Right forelimb (tissue), 1 donor: ENCODE results near the gene NKX2-2.

Experiments
- DNase-seq: peaks from one replicate; pipeline ENCODE4 v3.0.0-alpha.2; 2018

Gene NKX2-2

DNA sequence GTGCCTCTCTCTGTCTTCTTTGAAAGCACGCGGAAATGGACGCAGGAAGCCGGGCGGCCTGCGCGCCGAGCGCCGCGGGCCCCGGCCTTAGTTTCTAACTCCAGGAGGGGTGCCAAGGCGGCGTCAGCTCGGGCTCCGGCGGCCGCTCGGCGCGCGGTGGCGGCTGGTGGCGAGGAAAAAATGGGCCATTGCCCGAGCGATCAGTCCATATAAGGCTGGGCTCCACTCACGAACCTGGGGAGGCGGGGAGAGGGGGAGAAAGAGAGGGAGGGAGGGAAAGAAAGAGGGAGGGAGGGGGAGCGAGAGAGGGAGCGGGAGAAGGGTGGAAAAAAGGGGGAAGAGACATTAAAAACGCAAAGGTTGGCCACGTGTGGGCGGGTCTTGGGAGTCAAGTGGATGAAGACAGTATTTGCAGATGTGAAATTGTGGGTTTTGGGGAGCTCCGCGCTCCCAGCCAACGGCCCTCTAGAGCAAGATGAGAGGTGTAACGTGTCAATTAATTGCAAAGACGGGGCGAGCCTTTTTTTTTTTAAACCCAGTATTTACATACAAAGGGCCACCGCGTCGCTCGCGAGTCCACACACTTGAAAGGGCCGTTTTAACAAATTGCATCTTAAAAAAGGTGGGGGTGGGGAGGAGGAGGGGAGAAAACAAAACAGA, at the start of gene NKX2-2:
NKX2-2 (minus strand) TSS at position 184 of the 660 bp plus-strand sequence. CDS start 395 bp downstream, outside the sequence.
- no peak for DNase-seq

DNA sequence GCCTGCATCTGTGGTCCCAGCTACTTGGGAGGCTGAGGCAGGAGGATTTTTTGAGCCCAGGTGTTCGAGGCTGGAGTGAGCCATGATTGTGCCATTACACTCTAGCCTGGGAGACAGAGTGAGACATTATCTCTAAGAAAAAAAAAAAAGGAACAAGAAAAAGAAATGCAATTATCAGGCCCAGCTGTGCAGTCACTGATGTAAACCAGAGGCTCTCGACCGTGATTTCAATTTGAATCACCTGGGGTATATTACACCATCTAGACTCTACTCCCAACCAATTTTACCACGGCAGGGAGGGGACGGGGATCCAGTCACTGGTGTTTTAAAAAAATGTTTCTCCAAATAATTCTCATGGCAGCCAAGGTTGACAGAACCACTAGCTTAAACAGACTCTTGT, 48.8 kb upstream of the NKX2-2 start:
- no peak for DNase-seq

DNA sequence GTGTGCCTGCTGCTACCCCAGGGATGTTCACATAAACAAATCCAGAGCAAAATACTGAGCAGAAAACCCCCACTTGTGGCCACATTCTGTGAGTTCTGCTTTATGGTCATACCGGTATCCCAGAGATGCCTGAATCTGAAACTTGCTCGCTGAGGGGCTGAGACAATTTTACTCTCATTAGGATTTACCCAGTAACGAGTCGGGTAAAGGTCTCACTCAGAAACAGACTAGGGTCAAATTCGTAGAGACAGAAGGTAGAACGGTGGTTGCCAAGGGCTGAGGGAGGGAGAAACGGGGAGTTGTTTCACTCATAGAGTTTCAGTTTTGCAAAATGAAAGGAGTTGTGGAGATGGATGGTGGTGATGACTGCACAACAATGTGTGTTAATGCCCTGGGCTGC, 45.4 kb upstream of the NKX2-2 start:
- no peak for DNase-seq

DNA sequence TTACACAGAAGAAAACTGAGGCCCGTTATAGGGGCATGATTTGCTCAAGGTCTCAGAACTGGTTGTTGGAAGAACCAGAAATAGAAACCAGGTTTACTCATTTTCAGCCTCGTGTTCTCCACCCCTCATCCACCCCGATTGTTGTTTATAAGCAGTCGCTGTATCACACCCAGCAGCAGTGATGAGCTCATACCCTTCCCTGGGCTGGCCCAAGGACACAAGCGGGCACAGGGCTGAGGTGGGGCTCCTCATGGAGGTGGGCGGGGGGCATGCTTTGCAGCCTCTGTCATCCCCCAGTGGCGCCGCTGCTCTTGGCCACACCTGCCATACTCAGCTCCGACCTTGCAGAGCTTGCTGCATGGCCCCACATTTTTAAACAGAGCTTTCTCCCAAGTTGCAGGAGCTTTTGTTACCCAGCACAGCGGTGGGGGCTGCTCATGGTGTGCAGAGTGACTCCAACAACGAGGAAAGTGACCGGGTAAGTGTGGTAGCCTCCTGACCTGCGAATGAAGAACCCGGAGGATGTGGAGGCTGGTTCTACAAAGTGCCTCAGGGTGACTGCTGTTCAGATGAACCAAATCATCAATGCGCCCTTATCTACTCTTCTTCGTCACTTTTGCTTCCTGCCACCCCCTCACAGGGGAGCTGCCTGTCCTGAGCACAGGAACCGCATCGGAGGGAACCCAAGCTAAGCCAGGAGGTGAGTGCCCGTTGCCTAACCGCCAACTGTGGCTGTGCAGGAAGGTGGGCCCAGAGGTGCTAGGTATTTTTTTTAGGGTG, 43.6 kb upstream of the NKX2-2 start:
- no peak for DNase-seq

DNA sequence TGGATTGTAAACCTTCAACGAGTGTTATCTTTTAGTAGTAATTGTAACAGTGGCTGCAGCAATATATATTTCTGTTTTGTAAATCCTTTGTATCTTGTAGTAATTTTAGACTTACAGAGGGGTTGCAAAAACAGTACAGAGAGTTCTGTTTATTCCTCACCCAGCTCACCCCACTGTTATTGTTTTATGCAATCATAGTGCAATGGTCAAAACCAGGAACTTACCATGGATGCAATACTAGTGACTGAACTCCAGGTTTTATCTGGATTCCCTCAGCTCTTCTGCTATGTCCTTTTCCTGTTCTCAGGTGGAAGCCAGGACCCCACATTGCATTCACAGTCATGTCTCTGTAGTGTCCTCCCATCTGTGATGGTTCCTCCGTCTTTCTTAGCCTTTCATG, 42.5 kb upstream of the NKX2-2 start:
- no peak for DNase-seq

DNA sequence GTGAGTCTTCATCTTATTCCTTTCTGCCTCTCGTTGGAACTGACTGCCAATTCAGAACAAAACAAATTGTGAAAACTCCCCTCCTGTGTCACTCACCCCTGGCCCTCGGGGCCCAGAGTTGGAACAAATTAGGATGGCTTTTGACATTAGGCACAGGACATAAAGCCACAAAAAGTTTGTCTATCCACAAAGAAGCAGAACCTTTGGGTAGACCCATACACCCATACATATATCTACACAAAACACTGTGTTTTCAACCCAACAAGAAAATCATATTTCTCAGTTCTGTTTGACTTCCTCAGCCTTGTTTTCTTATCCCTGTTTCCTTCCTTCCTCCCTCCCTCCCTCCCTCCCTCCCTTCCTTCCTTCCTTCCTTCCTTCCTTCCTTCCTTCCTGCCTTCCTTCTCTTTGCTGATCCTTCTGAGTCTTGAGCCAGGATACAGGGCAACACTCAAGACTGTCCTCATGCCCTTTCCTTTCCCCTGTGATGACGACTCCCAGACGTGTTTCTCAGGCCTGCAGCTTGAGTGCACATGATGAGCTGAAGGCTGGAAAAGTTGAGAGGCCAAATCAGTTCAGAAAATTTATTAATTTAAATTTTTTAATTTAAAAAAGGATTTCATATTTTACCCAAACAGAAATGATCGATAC, 41.7 kb upstream of the NKX2-2 start:
- DNase-seq = no peak

DNA sequence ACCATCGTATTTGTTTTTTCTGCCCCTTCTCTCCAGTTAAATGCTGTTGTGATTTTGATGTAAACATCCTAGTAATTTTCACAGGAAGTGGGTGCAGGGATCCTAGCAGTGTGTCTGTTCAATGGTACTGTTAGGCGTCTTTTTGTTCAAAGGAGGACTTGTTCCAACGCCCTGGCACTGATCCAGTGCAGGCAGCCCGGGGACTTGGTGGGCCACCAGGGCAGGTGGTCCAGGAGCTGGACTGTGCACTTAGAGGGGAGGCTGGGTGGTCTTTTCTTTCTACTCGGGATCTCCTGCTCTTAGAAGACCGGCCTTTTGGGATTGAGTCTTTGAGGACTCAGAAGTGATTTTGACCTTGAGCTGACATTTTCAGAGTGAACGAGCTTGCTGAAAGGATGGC, 41.1 kb upstream of the NKX2-2 start:
- no peak for DNase-seq

DNA sequence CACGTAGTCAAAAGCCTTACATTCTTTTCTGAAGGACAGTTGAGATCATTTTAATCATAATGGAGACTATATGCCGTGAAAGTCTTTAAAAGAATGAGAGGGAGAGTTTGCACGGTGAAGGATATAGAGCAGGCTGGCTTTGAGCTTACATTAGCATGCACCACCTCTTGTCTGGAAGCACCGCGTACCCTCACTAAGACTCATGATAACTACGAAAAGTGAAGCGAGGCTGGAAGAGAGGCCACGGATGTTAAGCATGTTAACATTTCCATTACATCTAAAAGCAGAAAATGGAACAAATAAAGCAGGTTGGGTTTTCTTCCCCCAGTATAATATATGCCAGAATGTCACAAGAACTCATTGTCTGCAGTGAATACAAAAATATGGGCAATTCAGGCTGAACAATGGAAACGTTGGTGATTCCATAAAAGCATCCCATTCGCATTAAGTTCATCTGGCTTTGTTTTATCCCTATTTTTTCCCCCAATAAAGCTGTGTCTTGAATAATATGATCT, 40.6 kb upstream of the NKX2-2 start:
- DNase-seq = no peak

DNA sequence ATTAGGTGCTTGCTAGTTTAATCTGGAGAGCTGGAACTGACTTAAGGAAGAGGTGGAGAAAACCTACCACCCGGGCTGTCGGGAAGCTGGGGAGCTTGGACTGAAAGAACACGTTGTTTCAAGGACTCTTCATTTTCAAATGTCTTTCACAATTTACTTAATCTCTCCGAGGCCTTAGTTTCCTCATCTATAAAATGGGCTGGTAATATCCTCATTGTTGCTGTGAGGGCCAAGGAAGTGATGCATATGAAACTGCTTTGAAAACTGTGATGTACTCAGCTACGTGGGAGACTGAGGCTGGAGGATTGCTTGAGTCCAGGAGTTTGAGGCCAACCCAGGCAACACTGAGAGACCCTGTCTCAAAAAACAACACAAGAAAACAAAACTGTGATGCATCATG, 36.7 kb upstream of the NKX2-2 start:
- DNase-seq = no peak

DNA sequence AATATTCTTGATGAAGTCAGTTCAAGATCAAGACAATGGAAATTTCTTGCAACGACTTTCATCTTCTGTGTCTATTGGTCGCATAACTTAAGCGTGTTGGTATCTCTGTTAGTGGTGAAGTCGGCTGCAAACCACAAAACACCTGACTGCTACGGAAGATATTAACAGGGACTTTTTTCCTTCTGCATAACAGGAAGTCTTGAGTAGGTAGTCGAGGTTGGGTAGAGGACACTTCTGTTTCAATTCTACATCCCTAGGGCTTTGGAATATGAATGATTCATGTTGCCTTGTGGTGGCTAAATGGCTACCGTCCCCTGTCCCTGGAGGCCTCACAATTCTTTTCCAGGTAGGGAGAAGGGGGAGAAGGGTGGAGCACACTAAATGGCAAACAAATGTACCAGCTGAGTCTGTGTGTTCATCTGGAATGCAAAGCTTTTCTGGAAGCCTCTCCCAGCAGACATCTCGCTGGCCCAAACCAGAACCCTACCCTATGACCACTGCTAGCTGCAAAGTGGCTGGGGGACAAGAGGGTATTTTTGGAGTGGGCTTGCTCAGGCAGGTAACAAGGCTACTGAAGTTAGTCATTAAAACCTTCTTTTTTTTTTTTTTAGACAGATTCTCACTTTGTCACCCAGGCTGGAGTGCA, 34.6 kb upstream of the NKX2-2 start:
- DNase-seq = no peak

DNA sequence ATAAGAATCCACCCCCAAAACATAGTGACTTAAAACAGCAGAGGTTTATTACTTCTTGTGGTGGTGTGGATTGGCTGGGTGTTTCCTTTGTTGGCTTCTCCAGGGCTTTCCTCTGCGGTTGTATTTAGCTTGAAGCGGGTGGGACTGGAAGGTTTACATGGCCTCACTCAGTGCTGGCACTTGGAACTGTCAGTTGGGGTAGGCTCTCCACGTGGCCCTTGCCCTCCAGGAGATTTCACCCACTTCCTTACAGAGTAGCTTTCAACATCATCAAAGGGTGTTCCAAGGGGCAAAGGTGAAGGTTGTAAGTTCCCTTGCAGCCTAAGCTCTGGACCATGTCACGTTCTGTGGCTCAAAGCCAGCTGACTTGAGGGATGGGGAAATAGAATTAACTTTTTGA, 32.5 kb upstream of the NKX2-2 start:
- DNase-seq = no peak

DNA sequence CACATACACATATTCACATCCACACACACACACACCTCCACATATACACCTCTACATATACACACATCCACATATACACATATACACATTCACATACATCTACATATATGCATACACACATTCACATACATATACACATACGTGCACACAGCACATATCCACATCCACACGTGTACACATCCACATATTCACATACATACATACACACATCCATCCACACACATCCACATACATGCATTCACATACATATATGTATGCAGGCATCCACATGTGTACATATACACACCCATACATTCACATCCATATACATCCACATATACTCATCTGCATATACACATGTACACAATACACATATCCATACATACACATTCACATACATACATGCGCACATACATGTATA, 25.6 kb upstream of the NKX2-2 start:
- no peak for DNase-seq

DNA sequence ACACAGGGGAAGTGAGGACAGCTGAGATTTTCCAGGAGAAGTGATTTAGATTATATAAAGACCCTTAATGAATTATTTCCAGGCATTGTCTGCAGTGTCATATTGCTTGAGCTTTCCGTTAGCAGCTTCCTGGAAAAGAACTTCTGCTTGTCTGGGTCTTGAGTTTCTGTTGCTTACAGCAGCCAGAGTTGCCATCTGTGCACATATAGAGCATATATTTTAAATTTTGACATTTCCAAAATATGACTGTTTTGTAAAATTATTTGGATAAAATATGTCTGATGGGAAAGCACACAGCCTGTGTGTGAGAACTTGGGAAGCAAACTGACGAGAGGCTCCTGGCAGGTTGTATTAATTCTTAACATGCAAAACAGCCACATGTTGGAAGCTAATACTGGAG, 21.0 kb upstream of the NKX2-2 start:
- DNase-seq = no peak

DNA sequence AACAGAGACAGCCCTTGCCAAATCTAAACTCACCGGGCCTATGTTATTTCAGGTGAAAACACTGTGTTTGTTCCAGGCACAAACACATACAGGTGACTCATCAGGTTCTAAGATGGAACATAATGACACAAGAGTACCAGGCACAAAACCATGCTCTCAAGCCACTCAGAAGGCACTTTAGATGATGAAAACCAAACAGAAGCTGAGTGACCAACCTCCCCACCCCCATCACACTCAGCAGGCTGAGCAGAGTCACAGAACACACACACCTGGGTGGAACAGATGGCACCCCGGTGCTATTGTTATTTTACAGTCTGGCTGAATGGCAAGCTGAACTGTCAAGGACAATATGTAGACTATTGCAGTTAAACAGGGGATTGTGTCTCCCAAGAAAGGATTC, 20.6 kb upstream of the NKX2-2 start:
- DNase-seq = no peak

DNA sequence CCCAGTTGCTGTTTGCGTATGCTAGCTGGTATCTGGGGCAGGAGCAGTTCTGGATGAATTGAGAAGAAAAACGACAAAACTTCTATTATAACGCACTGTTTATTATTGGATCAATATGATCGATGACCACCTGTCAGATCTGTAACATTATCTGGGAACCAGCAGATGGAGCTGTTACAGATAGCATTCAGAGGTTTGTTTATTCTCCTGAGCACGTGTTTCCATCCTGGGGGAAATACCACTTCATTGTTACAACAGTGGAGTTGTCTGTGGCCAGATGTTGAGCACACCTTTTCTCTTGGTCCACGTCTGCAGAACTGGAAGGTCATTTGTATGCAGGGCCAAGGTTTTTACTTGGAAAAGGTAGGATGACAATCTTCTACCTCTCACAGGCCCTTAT, 16.0 kb upstream of the NKX2-2 start:
- no peak for DNase-seq

DNA sequence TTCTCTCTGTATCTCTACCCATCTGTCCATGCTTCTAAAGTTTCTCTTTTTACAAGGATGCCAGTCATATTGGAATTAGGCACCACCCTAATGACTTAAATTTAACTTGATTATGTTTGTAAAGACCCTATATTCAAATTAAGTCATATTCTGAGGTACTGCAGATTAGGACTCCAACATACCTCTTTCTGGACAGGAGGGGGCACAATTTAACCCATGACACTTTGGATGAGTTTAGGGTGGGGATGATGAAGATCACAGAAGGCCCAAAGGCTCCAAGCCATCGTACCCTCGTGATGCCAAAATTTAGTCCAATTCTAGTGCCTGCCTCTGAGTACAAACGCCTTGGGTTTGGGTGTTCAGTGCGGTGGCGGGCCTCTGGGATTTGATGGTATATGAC, 15.0 kb upstream of the NKX2-2 start:
- DNase-seq = no peak

DNA sequence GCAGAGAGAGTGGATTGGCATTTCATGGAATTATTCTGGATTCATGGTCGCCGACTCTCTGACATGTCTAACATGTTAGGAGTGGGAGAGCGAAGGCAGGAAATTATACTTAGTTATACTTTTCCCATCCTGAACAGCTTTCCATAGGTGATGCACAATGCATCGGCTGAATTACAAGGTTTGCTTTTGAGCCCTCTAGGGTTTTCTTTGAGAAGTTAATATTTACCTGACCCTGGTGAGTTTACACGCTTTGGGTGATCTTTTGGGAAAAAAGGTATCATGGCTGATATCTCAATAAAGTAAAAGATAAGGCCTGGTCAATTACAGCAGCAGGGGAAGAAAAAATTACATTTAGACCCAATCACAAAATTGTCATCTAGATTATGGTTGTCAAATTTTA, 14.0 kb upstream of the NKX2-2 start:
- DNase-seq = no peak

DNA sequence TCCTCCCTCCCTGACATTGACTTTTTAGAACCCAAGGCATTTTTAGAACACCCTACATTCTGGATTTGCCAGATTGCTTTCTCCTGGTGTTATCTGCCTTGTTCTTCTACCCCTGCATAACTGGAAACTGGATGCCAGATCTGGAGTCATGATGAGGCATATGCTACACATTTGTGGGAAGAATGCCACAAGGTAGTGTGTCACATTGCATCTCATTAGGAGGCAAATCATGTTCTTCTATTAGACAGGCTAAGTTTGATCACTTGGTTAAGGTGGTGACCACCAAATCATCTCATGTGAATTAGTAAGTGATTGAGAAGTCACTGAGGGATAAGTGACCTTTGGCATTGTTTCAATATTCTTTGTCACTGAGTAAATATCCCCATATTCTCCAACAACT, 12.9 kb upstream of the NKX2-2 start:
- DNase-seq = no peak

DNA sequence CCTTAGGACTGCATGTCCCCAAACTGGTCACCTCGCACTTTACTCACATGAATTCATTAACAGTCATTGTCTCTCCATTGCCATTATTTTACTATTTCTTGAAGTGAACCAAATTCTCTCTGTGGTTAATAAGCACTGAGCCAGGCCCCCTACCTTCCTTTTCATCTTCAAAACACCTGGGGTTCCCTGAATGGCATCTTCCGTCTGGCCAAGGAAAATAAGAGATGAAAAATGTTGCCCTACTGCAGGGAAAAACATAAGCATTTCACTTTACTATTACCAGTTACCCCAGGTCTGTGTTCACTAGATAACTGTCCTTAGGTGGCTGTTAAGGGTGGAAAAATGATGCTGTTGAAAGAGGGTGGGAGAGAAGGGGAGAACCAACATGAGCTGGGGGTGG, 10.0 kb upstream of the NKX2-2 start:
- DNase-seq = no peak

DNA sequence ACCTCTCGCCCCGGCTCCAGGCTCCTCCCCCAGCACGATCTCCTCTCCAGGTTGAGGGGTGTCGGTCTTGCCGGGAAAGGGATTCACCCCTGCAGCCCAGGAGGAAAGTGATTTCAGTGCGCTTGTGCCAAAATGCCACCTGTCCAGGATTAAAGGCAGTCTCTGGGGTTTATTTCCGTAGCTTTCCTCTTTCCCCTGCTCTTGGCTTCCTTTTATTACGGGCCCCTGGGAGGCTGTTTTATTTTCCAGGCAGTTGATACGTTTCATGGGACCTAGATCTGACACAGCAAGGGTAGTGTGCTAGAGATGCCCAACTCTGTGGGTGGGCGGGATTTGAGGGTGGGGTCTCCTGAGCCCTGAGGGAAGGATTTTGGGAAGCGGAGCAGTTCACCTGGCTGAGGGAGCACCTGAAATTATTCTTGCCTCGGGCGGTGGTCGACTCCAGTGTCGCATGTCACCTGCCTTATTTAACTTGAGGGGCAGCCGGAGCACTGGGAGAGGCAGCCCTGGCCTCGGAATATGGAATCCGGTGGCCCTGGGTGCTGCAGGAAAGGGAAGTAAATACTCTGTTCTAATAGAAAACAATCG, 9.5 kb upstream of the NKX2-2 start:
- no peak for DNase-seq

DNA sequence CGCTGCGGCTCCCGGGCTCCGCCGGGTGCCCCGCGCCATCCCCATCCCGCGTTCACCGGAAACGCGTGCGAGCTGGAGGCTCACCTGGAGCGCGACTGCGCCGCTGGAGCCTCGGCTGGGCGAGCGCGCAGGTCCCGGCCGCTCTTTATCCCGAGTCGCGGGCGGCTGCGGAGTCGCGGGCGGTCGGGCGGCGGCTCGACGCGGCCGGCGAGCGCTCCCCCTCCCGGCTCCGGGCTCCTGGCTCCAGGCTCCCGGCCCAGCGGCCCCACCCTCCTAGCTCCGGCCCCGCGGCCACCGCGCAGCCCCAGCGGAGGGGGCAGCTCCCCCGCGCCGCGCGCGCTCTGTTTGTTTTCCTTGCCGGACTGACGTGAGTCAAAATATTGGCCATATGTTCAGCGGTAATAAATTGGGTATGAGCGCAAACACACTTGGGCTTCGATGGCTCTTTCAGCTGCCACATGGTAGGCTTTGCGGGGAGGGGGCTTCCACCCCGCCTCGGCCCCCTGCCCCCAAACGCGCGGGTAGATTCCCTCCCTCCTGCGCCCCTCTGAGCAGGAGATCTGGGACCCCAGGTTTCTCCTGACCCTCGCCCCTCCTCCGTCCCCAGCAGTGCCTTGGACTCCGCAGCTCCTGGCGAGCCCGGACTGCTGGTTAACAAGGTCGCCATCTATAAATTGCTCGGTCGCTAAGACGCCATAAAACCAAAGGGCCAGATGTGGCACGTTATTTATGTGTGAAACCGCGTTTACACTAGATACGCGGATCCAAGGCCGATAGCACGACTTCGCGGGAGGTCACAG, 8.8 kb upstream of the NKX2-2 start:
- DNase-seq = no peak
